GM12891 (cell line): ENCODE data around the gene SLC5A12.
"Not testable (repeated sequence)": the region's sequence is repeated elsewhere in the genome, so short reads cannot be mapped to it uniquely, and the experiment has no call there.

Source experiments
- DNase-seq: peaks from one replicate; pipeline ENCODE4 v3.0.0; 2011; ENCODE audit warnings: low spot score; ENCODE audit not compliant: insufficient read length
- FAIRE-seq: peaks from 2 replicates; lab custom pipeline; 2011; peaks lifted over from hg19 to GRCh38; lab: Jason Lieb, UNC
- PAX5 ChIP-seq: IDR thresholded peaks from 2 replicates; pipeline ENCODE4 v1.6.1; 2011; ENCODE audit warnings: low read length, moderate library complexity, mild to moderate bottlenecking; ENCODE audit not compliant: insufficient read depth, severe bottlenecking
- POLR2A ChIP-seq: IDR thresholded peaks from 2 replicates; pipeline ENCODE4 v1.6.1; 2011; ENCODE audit warnings: low read depth, low read length, control low read depth
- POLR2AphosphoS5 ChIP-seq: IDR thresholded peaks from 2 replicates; pipeline ENCODE4 v1.6.1; 2011; ENCODE audit warnings: low read depth, low read length, control low read depth
- POU2F2 ChIP-seq: IDR thresholded peaks from 2 replicates; pipeline ENCODE4 v1.6.1; 2011; ENCODE audit warnings: low read depth, mild to moderate bottlenecking, control low read depth, low read length, moderate library complexity
- SPI1 ChIP-seq: IDR thresholded peaks from 2 replicates; pipeline ENCODE4 v1.6.1; 2011; ENCODE audit warnings: low read depth, low read length, control low read depth
- TAF1 ChIP-seq: IDR thresholded peaks from 2 replicates; pipeline ENCODE4 v1.6.1; 2011; ENCODE audit warnings: low read depth, low read length, control low read depth

Gene SLC5A12

DNA sequence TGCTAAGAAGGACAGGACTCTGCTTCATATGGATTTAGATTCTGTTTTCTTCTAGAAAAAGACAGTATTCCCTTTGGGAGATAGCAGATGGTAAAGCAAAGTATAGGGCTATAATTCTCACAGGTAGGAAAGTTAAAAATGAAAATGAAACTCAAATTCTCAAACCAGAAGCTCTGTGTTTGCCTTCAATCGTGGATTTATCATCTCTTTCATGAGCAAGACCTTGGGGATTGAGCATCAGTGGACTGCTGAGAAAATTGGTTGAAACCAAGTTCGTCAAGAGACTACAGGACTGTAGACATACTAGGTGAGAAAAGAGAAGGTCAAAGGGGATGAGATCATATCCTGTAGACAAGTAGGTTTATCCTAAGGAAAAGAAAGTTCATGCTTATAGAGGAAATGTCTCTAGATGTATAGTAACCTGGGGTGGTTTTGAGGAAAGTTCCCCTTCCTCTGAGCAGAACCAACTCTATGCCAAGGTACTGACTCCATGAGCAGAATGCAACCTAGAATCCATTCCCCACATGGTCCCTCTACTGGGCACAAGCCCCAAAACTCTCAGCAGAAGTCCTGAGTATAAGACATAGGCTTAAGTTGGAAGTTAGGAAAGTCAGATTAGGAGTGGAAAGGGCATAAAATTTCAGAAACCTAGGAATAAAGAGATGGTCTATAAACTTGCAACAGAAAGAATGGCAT lies 46.5 kb downstream of the SLC5A12 start:
- DNase-seq (no peak), FAIRE-seq (no peak)
- TF ChIP-seq POU2F2: no peak
- no peak for TF ChIP-seq SPI1
- TF ChIP-seq PAX5: no peak
- TF ChIP-seq POLR2AphosphoS5: no peak
- no peak for TF ChIP-seq TAF1
- no peak for TF ChIP-seq POLR2A

DNA sequence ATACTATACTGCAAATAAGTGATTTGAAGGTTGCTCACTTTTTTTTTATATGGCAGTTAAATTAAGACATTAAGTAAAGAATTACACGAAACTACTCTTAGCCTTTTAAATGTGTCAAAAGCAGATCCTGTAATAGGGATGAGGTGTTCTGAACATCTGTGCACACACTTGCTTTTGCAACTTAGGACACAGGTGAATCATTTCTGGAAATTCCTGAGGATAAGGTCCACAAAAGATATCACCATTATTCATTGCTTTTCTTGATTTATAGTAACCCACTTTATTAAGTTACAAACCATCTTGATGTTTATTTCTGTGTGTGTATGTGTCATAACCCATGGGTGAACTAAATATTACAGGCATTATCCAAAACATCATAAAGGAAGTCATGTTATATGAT lies 55.9 kb downstream of the SLC5A12 start:
- no peak for TF ChIP-seq POU2F2
- no peak for TF ChIP-seq TAF1
- TF ChIP-seq SPI1: no peak
- TF ChIP-seq PAX5: no peak
- TF ChIP-seq POLR2A: no peak
- no peak for TF ChIP-seq POLR2AphosphoS5
- DNase-seq (no peak), FAIRE-seq (no peak)

DNA sequence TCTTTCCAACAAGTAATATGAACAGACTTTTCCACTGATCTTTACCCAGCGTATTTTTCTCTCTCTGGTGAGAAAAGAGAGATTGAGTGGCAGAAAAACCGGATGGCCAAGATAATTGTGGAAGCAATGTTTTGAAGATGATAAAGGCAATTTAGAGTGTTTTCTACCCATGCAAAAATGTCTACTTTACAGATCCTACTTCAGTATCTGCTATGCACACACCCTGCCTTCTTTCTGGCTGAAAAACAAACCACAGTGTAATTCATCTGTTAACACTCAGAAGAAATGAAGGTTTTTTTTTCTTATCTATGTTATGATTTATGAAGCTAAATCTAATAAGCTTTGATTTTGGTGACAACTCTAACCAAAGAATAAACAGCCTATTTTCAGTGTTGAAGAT lies 56.8 kb downstream of the SLC5A12 start:
- no peak for TF ChIP-seq POLR2AphosphoS5
- TF ChIP-seq POU2F2: no peak
- TF ChIP-seq PAX5: no peak
- no peak for TF ChIP-seq SPI1
- TF ChIP-seq TAF1: no peak
- TF ChIP-seq POLR2A: no peak
- DNase-seq (no peak), FAIRE-seq (no peak)

DNA sequence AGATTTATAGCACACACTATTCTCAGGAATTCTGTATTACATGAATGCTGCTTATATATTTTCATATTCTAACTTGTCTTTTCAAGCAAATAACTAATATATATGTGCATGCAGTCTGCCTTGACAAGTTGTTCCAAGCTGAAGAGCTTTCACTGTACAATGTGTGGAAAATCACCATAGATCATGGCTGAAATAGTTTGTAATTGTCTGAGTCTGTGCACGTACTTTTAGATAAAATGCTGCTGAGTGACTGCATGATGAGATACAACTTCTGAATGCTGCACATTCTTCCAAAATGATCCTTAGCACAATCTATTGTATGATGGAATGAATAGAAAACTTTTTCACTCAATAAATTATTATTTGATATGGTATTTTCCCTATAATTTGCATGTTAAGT lies 58.9 kb downstream of the SLC5A12 start:
- no peak for DNase-seq
- TF ChIP-seq TAF1 (no peak), SPI1 (no peak), PAX5 (no peak), POLR2A (no peak), POLR2AphosphoS5 (no peak), POU2F2 (no peak)
- no peak for FAIRE-seq

DNA sequence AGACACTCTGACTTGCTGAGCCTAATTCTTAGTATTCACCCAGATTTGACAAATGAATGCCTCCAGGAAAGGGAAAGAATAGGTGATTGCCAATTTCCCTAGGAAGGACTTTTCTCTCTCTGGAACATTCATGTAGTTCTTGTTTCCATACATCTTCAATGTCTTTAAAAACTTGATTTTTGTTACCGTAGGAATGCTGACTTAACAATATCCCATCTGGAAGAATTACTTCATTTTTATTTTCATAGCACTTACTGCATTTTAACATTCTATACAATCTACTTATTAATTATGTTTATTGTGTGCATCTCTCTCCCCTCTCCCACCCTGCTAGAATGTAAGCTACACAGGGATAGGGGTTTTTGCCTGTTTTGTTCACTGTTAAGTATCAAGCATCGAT lies 66.6 kb downstream of the SLC5A12 start:
- FAIRE-seq (no peak), DNase-seq (no peak)
- TF ChIP-seq PAX5 (no peak), TAF1 (no peak), POLR2A (no peak), POU2F2 (no peak), SPI1 (no peak), POLR2AphosphoS5 (no peak)

DNA sequence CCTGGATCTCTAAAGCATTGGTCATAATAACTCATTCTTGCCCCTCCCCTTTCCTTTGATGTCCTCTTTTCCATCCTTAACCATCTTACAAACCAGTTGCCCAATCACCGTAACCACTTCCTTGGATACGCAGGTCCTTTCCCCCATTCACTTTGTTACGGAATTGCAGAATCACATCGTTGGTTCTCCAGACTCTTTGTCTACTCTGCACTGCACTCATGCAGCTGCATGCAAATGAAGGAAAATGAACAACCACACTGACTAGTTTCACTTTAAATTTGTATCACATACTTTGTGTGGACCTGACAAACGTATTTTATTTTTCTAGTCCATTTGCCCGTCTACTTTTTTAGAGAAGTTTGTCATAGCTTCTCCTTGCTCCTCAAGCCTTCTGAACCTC lies 69.9 kb downstream of the SLC5A12 start:
- DNase-seq (no peak), FAIRE-seq (no peak)
- TF ChIP-seq SPI1 (no peak), POU2F2 (no peak), POLR2AphosphoS5 (no peak), POLR2A (no peak), TAF1 (no peak), PAX5 (no peak)

DNA sequence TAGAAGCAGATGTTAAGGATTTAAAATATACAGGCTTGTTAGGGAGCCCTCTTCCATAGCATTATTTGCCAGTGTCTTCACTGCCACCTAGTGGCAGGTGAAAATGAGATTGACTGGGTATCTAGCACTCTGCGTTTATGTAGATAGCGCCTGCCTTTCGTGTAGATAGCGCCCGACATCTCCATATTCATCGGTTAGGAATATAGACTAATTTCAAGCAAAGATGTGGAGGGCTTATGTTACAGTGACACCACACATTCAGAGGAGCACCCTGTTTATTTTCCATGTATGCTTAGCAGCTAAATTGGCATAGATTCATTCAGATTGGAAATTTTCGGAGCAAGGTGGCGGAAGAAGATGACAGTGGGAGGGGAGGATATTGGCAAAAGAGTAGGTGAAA lies 72.0 kb downstream of the SLC5A12 start:
- DNase-seq (peak; percentile 5), FAIRE-seq (peak; percentile 71)
- TF ChIP-seq TAF1 (no peak), POU2F2 (no peak), POLR2AphosphoS5 (no peak), SPI1 (no peak), POLR2A (no peak)

DNA sequence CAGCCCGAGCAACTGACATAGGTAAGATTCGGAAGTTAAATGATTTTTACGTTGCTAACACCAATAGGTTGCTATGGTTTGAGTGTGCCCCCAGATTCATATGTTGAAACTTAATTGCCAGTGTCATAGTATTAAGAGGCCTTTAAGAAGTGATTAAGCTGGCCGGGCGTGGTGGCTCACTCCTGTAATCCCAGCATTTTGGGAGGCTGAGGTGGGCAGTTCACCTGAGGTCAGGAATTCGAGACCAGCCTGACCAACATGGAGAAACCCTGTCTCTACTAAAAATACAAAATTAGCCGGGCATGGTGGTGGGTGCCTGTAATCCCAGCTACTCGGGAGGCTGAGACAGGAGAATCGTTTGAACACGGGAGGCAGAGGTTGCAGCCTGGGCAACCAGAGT lies 78.5 kb downstream of the SLC5A12 start:
- not testable (repeated sequence) for DNase-seq, FAIRE-seq

DNA sequence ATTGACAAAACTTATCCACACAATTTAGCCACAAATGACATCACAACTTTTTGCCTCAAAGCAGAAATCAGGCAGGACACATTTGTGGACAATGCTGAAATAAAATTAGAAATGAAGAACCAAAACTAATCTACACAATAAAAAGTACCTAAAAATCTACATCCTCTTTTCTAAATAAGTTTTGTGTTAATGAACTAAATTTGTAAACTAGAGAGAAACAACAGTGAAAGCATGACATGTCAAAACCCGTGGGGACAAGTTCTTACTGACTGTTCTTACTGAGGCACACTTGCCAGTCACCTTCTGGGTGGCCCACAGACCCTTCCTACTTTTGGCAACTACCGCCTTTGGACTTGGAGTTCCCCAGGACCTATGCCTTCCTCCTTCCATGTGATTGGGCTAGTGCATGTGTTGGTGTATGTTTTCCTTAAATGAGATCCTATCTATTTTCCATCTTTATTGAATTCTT lies 89.1 kb downstream of the SLC5A12 start:
- FAIRE-seq (peak; percentile 48), DNase-seq (no peak)

DNA sequence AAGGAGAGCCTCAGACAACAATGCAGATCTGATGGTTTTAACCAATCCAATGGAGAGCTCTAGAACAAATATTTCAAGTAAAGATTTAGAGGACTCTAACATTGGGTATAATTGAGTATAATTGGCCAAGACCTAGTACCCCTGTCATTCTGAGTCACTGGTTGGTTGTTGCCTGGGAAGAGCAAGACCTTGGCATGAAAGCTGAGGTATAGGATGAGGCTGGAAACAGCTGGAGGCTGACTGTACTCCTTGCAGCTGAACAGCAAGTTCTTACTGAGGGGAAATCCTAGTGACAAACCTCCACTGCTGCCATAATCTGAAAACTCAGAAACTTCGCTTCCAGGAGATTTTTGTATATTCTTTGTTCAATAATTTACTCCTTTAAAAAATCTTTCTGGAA lies 95.5 kb downstream of the SLC5A12 start:
- FAIRE-seq: no peak
- TF ChIP-seq POLR2A: no peak
- no peak for TF ChIP-seq POU2F2
- TF ChIP-seq PAX5: no peak
- TF ChIP-seq SPI1: no peak
- TF ChIP-seq TAF1: no peak
- TF ChIP-seq POLR2AphosphoS5: no peak
- DNase-seq: no peak

More for the DNA sequence above, 89.1 kb downstream of the SLC5A12 start:
- TF ChIP-seq PAX5: no peak
- TF ChIP-seq POLR2A: no peak
- TF ChIP-seq SPI1: no peak
- TF ChIP-seq POU2F2: no peak
- no peak for TF ChIP-seq TAF1
- TF ChIP-seq POLR2AphosphoS5: no peak
